Lower leg skin (tissue), 4 donors: ENCODE data around the gene CHST5. TPM values are rescaled to one million over a fixed set of nuclear protein-coding genes. Genes with fewer than 3 reads are reported as not detected.

ENCODE experiments used
- DNase-seq, 2 donors: peaks; one replicate each; pipeline ENCODE4 v3.0.0-alpha.2; 2019; ENCODE audit warnings: low spot score in 2 of 2
- H3K4me3 ChIP-seq: fragments of 200-600 bp; sonication (generic); 2 replicates; pipeline ENCODE4 v1.5.1; 2017; ENCODE audit warnings: mild to moderate bottlenecking, low read depth; ENCODE audit not compliant: poor library complexity, severe bottlenecking
- CTCF ChIP-seq, 3 donors: fragments of 450-650 bp; IDR thresholded peaks; one replicate each; pipeline ENCODE4 v1.5.1; 2016; ENCODE audit warnings: antibody characterized with exemption in 3 of 3, mild to moderate bottlenecking in 3 of 3, moderate library complexity in 2 of 3
- POLR2A ChIP-seq, 2 donors: fragments of 450-650 bp; IDR thresholded peaks; one replicate each; pipeline ENCODE4 v1.6.1; 2016 to 2017; ENCODE audit warnings: antibody characterized with exemption in 2 of 2, mild to moderate bottlenecking in 1 of 2, moderate library complexity in 1 of 2
- WGBS, 2 donors: methylation state at CpG; one replicate each; pipeline ENCODE4 v1.1.5; 2018; 5-methylcytosine and 5-hydroxymethylcytosine counted together
- intact Hi-C: fragments of 100-400 bp; cut with DNase I; formaldehyde crosslinking; loops from one replicate; pipeline ENCODE4 v1.15.0; 2023; ENCODE audit warnings: low total_unique reads
- total RNA-seq, 4 donors: library from RNA; depleted of rRNA; stranded (reverse); fragments of >200 nt; gene quantifications; one replicate each; pipeline ENCODE4 v1.1.0, GENCODE V29; 2016

The CHST5 gene
- total RNA-seq, 4 donors from 2014 or later = 0.83 TPM; not detected in 3

- no peak for TF ChIP-seq POLR2A (IDR thresholded peaks at IDR 0.05)
- no peak for TF ChIP-seq CTCF (IDR thresholded peaks at IDR 0.05)
- intact Hi-C loops = no loop called here
- 66 to 70% methylated on average over 2 of the region's 2 CpGs for WGBS, 2 donors
- no peak overlapping the region for H3K4me3 ChIP-seq
- DNase-seq = no peak
Observed at GRCh38 chr16:75558846-75559401, 23.0 kb upstream of the CHST5 start.

- no peak overlapping the region for H3K4me3 ChIP-seq
- no peak for TF ChIP-seq POLR2A (IDR thresholded peaks at IDR 0.05)
- no peak for TF ChIP-seq CTCF (IDR thresholded peaks at IDR 0.05)
- intact Hi-C loops = no loop called here
- 53 to 54% methylated on average over 16 of the region's 16 CpGs for WGBS, 2 donors
- DNase-seq = no peak
Observed at GRCh38 chr16:75556431-75556950, 20.6 kb upstream of the CHST5 start.

- TF ChIP-seq CTCF (IDR thresholded peaks at IDR 0.05) = no peak
- no peak for TF ChIP-seq POLR2A (IDR thresholded peaks at IDR 0.05)
- DNase-seq = peak; percentile 96 to 99
- H3K4me3 ChIP-seq = peak within 1 kb of the TSS; percentile 80
- 0 to 1% methylated on average over 46 to 75 of the region's 75 CpGs for WGBS, 2 donors
- intact Hi-C loops = no loop called here
Observed at GRCh38 chr16:75555707-75556430, 20.0 kb upstream of the CHST5 start, which contains the start of gene TMEM231. TSS of gene TMEM231 (minus strand) at chr16:75556252. CDS start at chr16:75556209, 43 bp downstream.

- intact Hi-C loops = no loop called here
- peak overlapping the region; percentile 80 for H3K4me3 ChIP-seq
- 1 to 4% methylated on average over 19 to 26 of the region's 26 CpGs for WGBS, 2 donors
- TF ChIP-seq POLR2A (IDR thresholded peaks at IDR 0.05) = no peak
- TF ChIP-seq CTCF (IDR thresholded peaks at IDR 0.05) = no peak
- DNase-seq = peak; percentile 59 to 88
Observed at GRCh38 chr16:75555213-75555706, 19.4 kb upstream of the CHST5 start.

- no peak for DNase-seq
- no peak overlapping the region for H3K4me3 ChIP-seq
- 54 to 61% methylated on average over 2 of the region's 2 CpGs for WGBS, 2 donors
- intact Hi-C loops = no loop called here
- TF ChIP-seq POLR2A (IDR thresholded peaks at IDR 0.05) = no peak
- TF ChIP-seq CTCF (IDR thresholded peaks at IDR 0.05) = no peak
Observed at GRCh38 chr16:75552951-75553350, 17.0 kb upstream of the CHST5 start.
